Mesendoderm (in vitro differentiated cells): ENCODE results near the gene TOR1A.

Source experiments
- DNase-seq: peaks from one replicate; pipeline ENCODE4 v3.0.0; 2013
- H2AK5ac ChIP-seq: 2 replicates; pipeline ENCODE4 v1.6.1; 2013; ENCODE audit warnings: low read length, inconsistent platforms
- H2BK120ac ChIP-seq: 2 replicates; pipeline ENCODE4 v1.6.1; 2013; ENCODE audit warnings: low read depth, mild to moderate bottlenecking, low read length, moderate library complexity, mixed read lengths
- H2BK15ac ChIP-seq: replicated peaks from 2 replicates; pipeline ENCODE4 v1.6.1; 2013; ENCODE audit warnings: low read depth, mild to moderate bottlenecking, moderate library complexity
- H2BK5ac ChIP-seq: 2 replicates; pipeline ENCODE4 v1.6.1; 2013; ENCODE audit warnings: low read length, inconsistent platforms
- H3K18ac ChIP-seq: 2 replicates; pipeline ENCODE4 v1.6.1; 2013; ENCODE audit warnings: mild to moderate bottlenecking, low read length, mixed read lengths
- H3K23ac ChIP-seq: one replicate; pipeline ENCODE4 v1.6.1; 2013; ENCODE audit warnings: low read length
- H3K27ac ChIP-seq: 2 replicates; pipeline ENCODE4 v1.5.1; 2013; ENCODE audit warnings: low read depth, mild to moderate bottlenecking, inconsistent platforms, low read length, moderate library complexity
- H3K27me3 ChIP-seq: 2 replicates; pipeline ENCODE4 v1.6.1; 2013; ENCODE audit warnings: low read length, control low read depth, mild to moderate bottlenecking, inconsistent platforms; ENCODE audit not compliant: insufficient read depth, poor library complexity
- H3K36me3 ChIP-seq: 2 replicates; pipeline ENCODE4 v1.6.1; 2013; ENCODE audit warnings: low read length, inconsistent platforms; ENCODE audit not compliant: control insufficient read depth, insufficient read depth
- H3K4ac ChIP-seq: one replicate; pipeline ENCODE4 v1.6.1; 2013; ENCODE audit warnings: low read depth, mild to moderate bottlenecking, low read length, moderate library complexity
- H3K4me1 ChIP-seq: 2 replicates; pipeline ENCODE4 v1.6.1; 2013; ENCODE audit warnings: low read depth, low read length, inconsistent platforms; ENCODE audit not compliant: control insufficient read depth
- H3K4me2 ChIP-seq: 2 replicates; pipeline ENCODE4 v1.6.1; 2013; ENCODE audit warnings: low read length
- H3K4me3 ChIP-seq: 2 replicates; pipeline ENCODE4 v1.5.1; 2013; ENCODE audit warnings: mild to moderate bottlenecking, low read length
- H3K56ac ChIP-seq: one replicate; pipeline ENCODE4 v1.6.1; 2013; ENCODE audit warnings: low read length
- H3K79me1 ChIP-seq: 2 replicates; pipeline ENCODE4 v1.6.1; 2013; ENCODE audit warnings: low read length, inconsistent platforms
- H3K79me2 ChIP-seq: 2 replicates; pipeline ENCODE4 v1.6.1; 2013; ENCODE audit warnings: mild to moderate bottlenecking, low read length; ENCODE audit not compliant: control insufficient read depth, insufficient read depth
- H3K9ac ChIP-seq: 2 replicates; pipeline ENCODE4 v1.6.1; 2013; ENCODE audit warnings: low read length, inconsistent platforms
- H4K5ac ChIP-seq: one replicate; pipeline ENCODE4 v1.6.1; 2013; ENCODE audit warnings: low read length
- H4K8ac ChIP-seq: one replicate; pipeline ENCODE4 v1.6.1; 2013; ENCODE audit warnings: low read depth, mild to moderate bottlenecking, control low read depth, low read length, moderate library complexity
- WGBS: extraction: QIAGEN DNeasy Blood & Tissue Kit; methylation state at CpG from one replicate; pipeline ENCODE4 v1.1.7; 2013; ENCODE audit warnings: low lambda C conversion rate, missing lambda C conversion rate; ENCODE audit not compliant: insufficient coverage; ENCODE audit errors: extremely low coverage; 5-methylcytosine and 5-hydroxymethylcytosine counted together

TOR1A gene

GRCh38 chr9:129838707-129839259 is 14.8 kb upstream of the TOR1A start:
- peaks cover 4% of the 10 kb centered on the region for H3K79me2 ChIP-seq
- no peak overlapping the region for H3K4ac ChIP-seq
- no peak overlapping the region for H4K8ac ChIP-seq
- H3K18ac ChIP-seq: no peak overlapping the region
- no CpG with 5 or more reads among the region's 12 CpGs for WGBS
- no peak overlapping the region for H2BK120ac ChIP-seq
- H2BK15ac ChIP-seq: no peak overlapping the region
- no peak overlapping the region for H3K4me2 ChIP-seq
- no peaks in the 10 kb centered on the region for H3K36me3 ChIP-seq
- no peak overlapping the region for H3K9ac ChIP-seq
- no peak overlapping the region for H3K56ac ChIP-seq
- no peak overlapping the region for H2BK5ac ChIP-seq
- H3K27me3 ChIP-seq: no peaks in the 10 kb centered on the region
- no peak overlapping the region for H2AK5ac ChIP-seq
- no peaks in the 10 kb centered on the region for H3K4me1 ChIP-seq
- H3K23ac ChIP-seq: no peak overlapping the region
- no peak for DNase-seq
- peaks cover 4% of the 10 kb centered on the region for H3K79me1 ChIP-seq
- no peak overlapping the region for H3K4me3 ChIP-seq
- no peak overlapping the region for H4K5ac ChIP-seq
- no peak overlapping the region for H3K27ac ChIP-seq

DNA sequence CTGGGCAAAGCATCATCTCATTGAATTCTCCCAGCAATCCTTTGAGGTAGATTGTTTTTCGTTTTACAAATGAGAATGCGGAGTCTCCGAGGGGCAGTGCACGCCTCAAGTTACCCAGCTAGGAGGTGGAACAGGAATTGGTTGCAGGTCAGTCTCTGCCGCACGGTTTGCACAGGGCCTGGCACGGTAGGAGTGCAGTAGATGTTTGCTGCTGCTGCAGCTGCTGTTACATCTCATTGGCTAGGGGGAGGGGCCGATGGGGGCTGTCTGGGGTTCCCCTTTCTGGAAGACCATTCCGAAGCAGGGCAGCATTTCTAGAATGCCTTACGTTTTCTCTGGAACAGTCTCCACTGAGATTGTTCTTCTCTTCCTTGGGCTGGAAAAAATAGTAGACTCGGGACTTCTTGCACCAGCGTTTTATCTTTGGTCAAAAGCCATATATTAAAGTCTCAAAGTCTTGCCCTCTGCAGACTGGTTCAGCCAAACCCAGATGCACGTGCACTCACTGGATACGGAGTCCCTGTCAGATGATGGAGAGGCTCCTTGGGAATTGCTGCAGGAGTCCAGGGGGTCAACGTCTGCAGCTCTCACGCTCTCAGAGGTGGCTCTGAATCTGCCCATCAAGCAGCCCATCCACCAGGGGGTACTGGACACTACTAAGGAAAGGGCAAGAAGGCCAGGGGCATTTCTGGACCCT is 12.5 kb upstream of the TOR1A start:
- Histone ChIP-seq H3K56ac (peak overlapping the region; percentile 84), H3K4me2 (peak overlapping the region; percentile 63), H3K23ac (no peak overlapping the region), H3K18ac (no peak overlapping the region), H3K27ac (no peak overlapping the region), H3K27me3 (no peaks in the 10 kb centered on the region), H2BK120ac (no peak overlapping the region), H3K4ac (no peak overlapping the region), H2BK5ac (no peak overlapping the region), H4K5ac (no peak overlapping the region), H3K9ac (peak overlapping the region; percentile 80), H3K4me3 (no peak overlapping the region), H4K8ac (no peak overlapping the region), H3K79me2 (peaks cover 4% of the 10 kb centered on the region), H2AK5ac (no peak overlapping the region), H3K4me1 (no peaks in the 10 kb centered on the region), H3K79me1 (peaks cover 5% of the 10 kb centered on the region), H3K36me3 (no peaks in the 10 kb centered on the region), H2BK15ac (no peak overlapping the region)
- WGBS: no CpG with 5 or more reads among the region's 16 CpGs
- no peak for DNase-seq

- Histone ChIP-seq H3K79me1 (peaks cover 5% of the 10 kb centered on the region), H3K27ac (peak overlapping the region; percentile 20), H4K5ac (no peak overlapping the region), H3K9ac (peak overlapping the region; percentile 80), H3K27me3 (no peaks in the 10 kb centered on the region), H3K36me3 (peaks cover under 1% of the 10 kb centered on the region), H3K23ac (peak overlapping the region; percentile 80), H3K79me2 (peaks cover 4% of the 10 kb centered on the region), H3K4me3 (peak overlapping the region; percentile 60), H3K56ac (peak overlapping the region; percentile 84), H3K4ac (peak overlapping the region; percentile 78), H2BK120ac (no peak overlapping the region), H3K18ac (peak overlapping the region; percentile 95), H2BK5ac (no peak overlapping the region), H2BK15ac (no peak overlapping the region), H3K4me1 (no peaks in the 10 kb centered on the region), H4K8ac (no peak overlapping the region), H2AK5ac (no peak overlapping the region), H3K4me2 (peak overlapping the region; percentile 63)
- no peak for DNase-seq
- WGBS: no CpG with 5 or more reads among the region's 19 CpGs
Observed at GRCh38 chr9:129835860-129836223, 11.9 kb upstream of the TOR1A start.

GRCh38 chr9:129835128-129835859 is 11.4 kb upstream of the TOR1A start, which contains the start of the genes C9orf78 and USP20:
TSS of gene C9orf78 (minus strand) at chr9:129835275. CDS start at chr9:129835221, 54 bp downstream.
TSS of gene USP20 (plus strand) at chr9:129835458. CDS start at chr9:129852556, 17,098 bp downstream.
- Histone ChIP-seq H3K18ac (peak within 1 kb of the TSS; percentile 95), H3K9ac (peak within 1 kb of the TSS; percentile 80), H3K4me2 (peak within 1 kb of the TSS; percentile 75), H4K8ac (no peak within 1 kb of the TSS), H3K23ac (peak within 1 kb of the TSS; percentile 80), H3K27me3 (no peaks in the 10 kb centered on the region), H3K56ac (peak within 1 kb of the TSS; percentile 84), H3K4me3 (peak within 1 kb of the TSS; percentile 61), H2BK5ac (no peak within 1 kb of the TSS), H3K4me1 (no peaks in the 10 kb centered on the region), H3K79me2 (peaks cover 4% of the 10 kb centered on the region), H3K36me3 (peaks cover 3% of the 10 kb centered on the region), H3K4ac (peak within 1 kb of the TSS; percentile 78), H2BK120ac (no peak within 1 kb of the TSS), H4K5ac (no peak within 1 kb of the TSS), H2BK15ac (no peak within 1 kb of the TSS), H3K79me1 (peaks cover 5% of the 10 kb centered on the region), H3K27ac (peak within 1 kb of the TSS; percentile 20), H2AK5ac (no peak within 1 kb of the TSS)
- no CpG with 5 or more reads among the region's 81 CpGs for WGBS
- DNase-seq: peak; percentile 98

- Histone ChIP-seq H3K56ac (peak overlapping the region; percentile 79), H3K79me1 (peaks cover 5% of the 10 kb centered on the region), H3K4me1 (no peaks in the 10 kb centered on the region), H3K4me2 (peak overlapping the region; percentile 75), H3K36me3 (peaks cover 3% of the 10 kb centered on the region), H3K27ac (no peak overlapping the region), H3K9ac (peak overlapping the region; percentile 74), H3K18ac (no peak overlapping the region), H3K4me3 (peak overlapping the region; percentile 61), H4K5ac (no peak overlapping the region), H2BK120ac (no peak overlapping the region), H3K27me3 (no peaks in the 10 kb centered on the region), H3K23ac (no peak overlapping the region), H3K79me2 (peaks cover 4% of the 10 kb centered on the region), H3K4ac (peak overlapping the region; percentile 6), H4K8ac (no peak overlapping the region), H2AK5ac (no peak overlapping the region), H2BK15ac (no peak overlapping the region), H2BK5ac (no peak overlapping the region)
- no peak for DNase-seq
- WGBS: no CpG with 5 or more reads among the region's 32 CpGs
Observed at GRCh38 chr9:129834489-129835127, 10.7 kb upstream of the TOR1A start.
